Loucy (cell line): ENCODE results near the gene SLC9A3.

Experiments used
- EZH2phosphoT487 ChIP-seq: fragments of 200-600 bp; IDR thresholded peaks from 2 replicates; pipeline ENCODE4 v1.6.1; 2018; ENCODE audit warnings: antibody characterized with exemption, mild to moderate bottlenecking, moderate library complexity, borderline replicate concordance
- TF ChIP-seq, protein P1 (sequence below): fragments of 200-600 bp; sonication (generic); conservative IDR thresholded peaks from 2 replicates; pipeline ENCODE4 v1.5.1; 2014; ENCODE audit warnings: mild to moderate bottlenecking, antibody characterized with exemption, low read length

- no peak for TF ChIP-seq EZH2phosphoT487
- TF ChIP-seq, protein P1, sequence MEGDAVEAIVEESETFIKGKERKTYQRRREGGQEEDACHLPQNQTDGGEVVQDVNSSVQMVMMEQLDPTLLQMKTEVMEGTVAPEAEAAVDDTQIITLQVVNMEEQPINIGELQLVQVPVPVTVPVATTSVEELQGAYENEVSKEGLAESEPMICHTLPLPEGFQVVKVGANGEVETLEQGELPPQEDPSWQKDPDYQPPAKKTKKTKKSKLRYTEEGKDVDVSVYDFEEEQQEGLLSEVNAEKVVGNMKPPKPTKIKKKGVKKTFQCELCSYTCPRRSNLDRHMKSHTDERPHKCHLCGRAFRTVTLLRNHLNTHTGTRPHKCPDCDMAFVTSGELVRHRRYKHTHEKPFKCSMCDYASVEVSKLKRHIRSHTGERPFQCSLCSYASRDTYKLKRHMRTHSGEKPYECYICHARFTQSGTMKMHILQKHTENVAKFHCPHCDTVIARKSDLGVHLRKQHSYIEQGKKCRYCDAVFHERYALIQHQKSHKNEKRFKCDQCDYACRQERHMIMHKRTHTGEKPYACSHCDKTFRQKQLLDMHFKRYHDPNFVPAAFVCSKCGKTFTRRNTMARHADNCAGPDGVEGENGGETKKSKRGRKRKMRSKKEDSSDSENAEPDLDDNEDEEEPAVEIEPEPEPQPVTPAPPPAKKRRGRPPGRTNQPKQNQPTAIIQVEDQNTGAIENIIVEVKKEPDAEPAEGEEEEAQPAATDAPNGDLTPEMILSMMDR = no peak
Observed at GRCh38 chr5:456351-457194, 67.7 kb downstream of the SLC9A3 start.
